H1 (cell line): ENCODE data around the gene SMIM32. TPM values are rescaled to one million over a fixed set of nuclear protein-coding genes. Genes with fewer than 3 reads are reported as not detected.

ENCODE experiments used
- CTCF ChIA-PET: fragments of 300-600 bp; sonication (Branson Sonifier 250); formaldehyde crosslinking; loops from one replicate; lab custom pipeline; 2021; ENCODE audit not compliant: partially characterized antibody; lab: Charles Lee
- POLR2A ChIA-PET: fragments of 300-600 bp; sonication (Branson Sonifier 250); formaldehyde crosslinking; loops from one replicate; lab custom pipeline; 2021; ENCODE audit warnings: inconsistent platforms; ENCODE audit not compliant: partially characterized antibody; lab: Charles Lee
- DNase-seq, 2 experiments: peaks; one replicate each; pipeline versions ENCODE4 v3.0.0 to v3.0.0-alpha.2; 2010 to 2022; ENCODE audit warnings: low spot score in 2 of 2, low read depth in 1 of 2, mixed read lengths in 1 of 2
- FAIRE-seq: peaks from 2 replicates; lab custom pipeline; 2011; peaks lifted over from hg19 to GRCh38; lab: Jason Lieb, UNC
- H2AFZ ChIP-seq: 2 replicates; pipeline ENCODE4 v1.8.1; 2012; ENCODE audit warnings: low read length, inconsistent platforms
- H2AK5ac ChIP-seq: 2 replicates; pipeline ENCODE4 v1.6.1; 2013; ENCODE audit warnings: low read depth, low read length
- H2BK120ac ChIP-seq: replicated peaks from 2 replicates; pipeline ENCODE3; 2013; ENCODE audit warnings: low read depth, low read length, inconsistent platforms
- H2BK12ac ChIP-seq: 2 replicates; pipeline ENCODE4 v1.6.1; 2013; ENCODE audit warnings: low read depth, low read length
- H2BK15ac ChIP-seq: 2 replicates; pipeline ENCODE4 v1.6.1; 2013; ENCODE audit warnings: low read length
- H2BK20ac ChIP-seq: 2 replicates; pipeline ENCODE4 v1.6.1; 2013; ENCODE audit warnings: low read length
- H2BK5ac ChIP-seq: 2 replicates; pipeline ENCODE4 v1.6.1; 2013; ENCODE audit warnings: low read depth, low read length
- H3K14ac ChIP-seq: 2 replicates; pipeline ENCODE4 v1.6.1; 2013; ENCODE audit warnings: inconsistent platforms; ENCODE audit not compliant: insufficient read length
- H3K18ac ChIP-seq: 2 replicates; pipeline ENCODE4 v1.6.1; 2013; ENCODE audit warnings: low read length; ENCODE audit errors: extremely low read depth
- H3K23ac ChIP-seq: 2 replicates; pipeline ENCODE4 v1.6.1; 2013; ENCODE audit warnings: inconsistent platforms; ENCODE audit not compliant: insufficient read length
- H3K23me2 ChIP-seq: 2 replicates; pipeline ENCODE4 v1.6.1; 2013; ENCODE audit warnings: low read depth, low read length
- H3K27ac ChIP-seq: 2 replicates; pipeline ENCODE4 v1.6.1; 2011; ENCODE audit warnings: low read depth, low read length, inconsistent platforms
- H3K27me3 ChIP-seq, 4 experiments: replicated peaks in 1 of 4; 1 replicate in 1 of 4; 2 replicates in 3 of 4; pipeline versions ENCODE4 v1.6.1 to v1.8.1; 2011 to 2013; ENCODE audit warnings: low read length in 3 of 4, mild to moderate bottlenecking in 3 of 4, inconsistent platforms in 2 of 4, mixed read lengths in 2 of 4, moderate library complexity in 1 of 4; ENCODE audit not compliant: control insufficient read depth in 3 of 4, insufficient read depth in 3 of 4; ENCODE audit errors: extremely low read depth in 1 of 4
- H3K36me3 ChIP-seq, 4 experiments: 2 replicates each; pipeline versions ENCODE4 v1.6.1 to v1.8.1; 2011 to 2013; ENCODE audit warnings: mild to moderate bottlenecking in 4 of 4, low read length in 3 of 4, moderate library complexity in 2 of 4, control low read depth in 1 of 4, inconsistent platforms in 1 of 4; ENCODE audit not compliant: insufficient read depth in 4 of 4, control insufficient read depth in 2 of 4
- H3K4ac ChIP-seq: replicated peaks from 2 replicates; pipeline ENCODE3; 2013; ENCODE audit warnings: low read length, low read depth, mixed read lengths, inconsistent platforms; ENCODE audit not compliant: insufficient read length
- H3K4me1 ChIP-seq, 4 experiments: replicated peaks in 1 of 4; 1 replicate in 1 of 4; 2 replicates in 3 of 4; pipeline versions ENCODE4 v1.6.1 to v1.8.1; 2011 to 2013; ENCODE audit warnings: low read length in 3 of 4, inconsistent platforms in 2 of 4, mixed read lengths in 1 of 4; ENCODE audit not compliant: insufficient read depth in 4 of 4, control insufficient read depth in 3 of 4
- H3K4me2 ChIP-seq, 2 experiments: 2 replicates each; pipeline versions ENCODE4 v1.6.1 to v1.8.1; 2011 to 2013; ENCODE audit warnings: low read depth in 2 of 2, low read length in 2 of 2, control low read depth in 1 of 2, inconsistent platforms in 1 of 2, mild to moderate bottlenecking in 1 of 2; ENCODE audit not compliant: insufficient read depth in 1 of 2
- H3K4me3 ChIP-seq, 4 experiments: fragments of 200-600, 300-600 bp in 1 of 4; sonication (generic), shearing (Covaris generic), sonication (Bioruptor Twin) in 1 of 4; 2 replicates each; pipeline versions ENCODE4 v1.5.1 to v1.8.1; 2011 to 2016; ENCODE audit warnings: low read length in 4 of 4, low read depth in 3 of 4, control low read depth in 2 of 4, inconsistent platforms in 2 of 4, mild to moderate bottlenecking in 2 of 4, mixed read lengths in 1 of 4, moderate library complexity in 1 of 4; ENCODE audit not compliant: insufficient read depth in 2 of 4; ENCODE audit errors: extremely low read depth in 1 of 4
- H3K56ac ChIP-seq: replicated peaks from 2 replicates; pipeline ENCODE3; 2013; ENCODE audit warnings: low read depth, mild to moderate bottlenecking, mixed read lengths, low read length, inconsistent platforms; ENCODE audit not compliant: insufficient read length
- H3K79me1 ChIP-seq: 2 replicates; pipeline ENCODE4 v1.6.1; 2013; ENCODE audit warnings: low read depth, low read length, control low read depth
- H3K79me2 ChIP-seq, 2 experiments: 2 replicates each; pipeline versions ENCODE4 v1.6.1 to v1.8.1; 2012 to 2013; ENCODE audit warnings: low read length in 2 of 2, mild to moderate bottlenecking in 2 of 2, inconsistent platforms in 1 of 2; ENCODE audit not compliant: insufficient read depth in 2 of 2, control insufficient read depth in 1 of 2
- H3K9ac ChIP-seq, 4 experiments: replicated peaks in 1 of 4; 1 replicate in 1 of 4; 2 replicates in 3 of 4; pipeline versions ENCODE4 v1.6.1 to v1.8.1; 2011 to 2013; ENCODE audit warnings: low read depth in 3 of 4, low read length in 3 of 4, control low read depth in 2 of 4, mild to moderate bottlenecking in 2 of 4, moderate library complexity in 2 of 4, inconsistent platforms in 1 of 4; ENCODE audit errors: extremely low read depth in 1 of 4
- H3K9me3 ChIP-seq, 2 experiments: 2 replicates each; pipeline versions ENCODE4 v1.6.1 to v1.8.1; 2012 to 2013; ENCODE audit warnings: mild to moderate bottlenecking in 2 of 2, moderate library complexity in 2 of 2, control low read depth in 1 of 2, inconsistent platforms in 1 of 2, low read depth in 1 of 2, low read length in 1 of 2, mixed read lengths in 1 of 2; ENCODE audit not compliant: insufficient read depth in 2 of 2
- H4K20me1 ChIP-seq, 2 experiments: replicated peaks in 1 of 2; 2 replicates each; pipeline versions ENCODE3 to v1.8.1; 2011 to 2013; ENCODE audit warnings: inconsistent platforms in 2 of 2, low read length in 2 of 2, mild to moderate bottlenecking in 1 of 2; ENCODE audit not compliant: insufficient read depth in 2 of 2, control insufficient read depth in 1 of 2
- H4K5ac ChIP-seq: 2 replicates; pipeline ENCODE4 v1.6.1; 2013; ENCODE audit warnings: low read length, low read depth, mixed read lengths, inconsistent platforms; ENCODE audit not compliant: insufficient read length
- H4K8ac ChIP-seq: 2 replicates; pipeline ENCODE4 v1.8.0; 2013; ENCODE audit warnings: mild to moderate bottlenecking, moderate library complexity, low read length, inconsistent platforms; ENCODE audit not compliant: insufficient read depth; ENCODE audit errors: extremely low read depth
- H4K91ac ChIP-seq: replicated peaks from 2 replicates; pipeline ENCODE3; 2013; ENCODE audit warnings: low read length, mixed read lengths, inconsistent platforms; ENCODE audit not compliant: insufficient read length
- SIRT6 ChIP-seq: IDR thresholded peaks from one replicate; pipeline ENCODE4 v1.7.1; 2012; ENCODE audit warnings: low read length, inconsistent platforms
- ZNF274 ChIP-seq: IDR thresholded peaks from 2 replicates; pipeline ENCODE4 v1.7.0; 2012; ENCODE audit warnings: low read length, borderline replicate concordance; ENCODE audit errors: extremely low read depth
- WGBS, 2 experiments: shearing (Covaris generic) in 1 of 2; methylation state at CpG; one replicate each; pipeline versions ENCODE4 v1.1.6 to v1.1.7; 2013 to 2015; ENCODE audit warnings: low lambda C conversion rate in 2 of 2, mixed read lengths in 2 of 2, inconsistent platforms in 1 of 2, low coverage in 1 of 2, missing lambda C conversion rate in 1 of 2; ENCODE audit not compliant: insufficient replicate concordance in 2 of 2, insufficient coverage in 1 of 2, insufficient read length in 1 of 2; ENCODE audit errors: extremely low coverage in 1 of 2, missing lambda C conversion rate in 1 of 2; 5-methylcytosine and 5-hydroxymethylcytosine counted together
- polyA plus RNA-seq, 7 experiments: library from polyadenylated mRNA; depleted of rRNA in 3 of 7; stranded (reverse) in 5 of 7; unstranded in 2 of 7; fragments of >200 nt in 5 of 7; fragments of 200-250 nt in 2 of 7; gene quantifications; 1 replicate in 5 of 7; 2 replicates in 1 of 7; 4 replicates in 1 of 7; pipeline versions ENCODE4 v1.2.1 to v1.2.3, GENCODE V29; 2011 to 2013; ENCODE audit warnings: missing spikeins in 2 of 7, mixed read lengths in 2 of 7
- total RNA-seq: library from RNA; stranded (reverse); fragmentation: NEBNext Ultra II Directional; extraction: Animal tissue kit (Norgen Biotek cat#: 25700); gene quantifications from 2 replicates; pipeline ENCODE4 v1.2.1, GENCODE V29; 2021

The SMIM32 gene
- total and polyA plus RNA-seq, 2 of the 8 experiments (the other 6 are each of a cell fraction or from before 2014, with no cell fraction given), result 0.09 to 0.22 TPM

- H3K4ac ChIP-seq, result no peak overlapping the region
- no peaks in the 10 kb centered on the region for H3K23me2 ChIP-seq
- H3K79me1 ChIP-seq, result no peaks in the 10 kb centered on the region
- H2BK15ac ChIP-seq, result no peak overlapping the region
- H3K36me3 ChIP-seq, result no peaks in the 10 kb centered on the region
- no peak overlapping the region for H3K14ac ChIP-seq
- peaks cover 0 to 5% of the 10 kb centered on the region in 2 experiments; a peak in 2 of 4 replicates for H3K9me3 ChIP-seq
- WGBS, 2 experiments, result 94% methylated on average over 4 of the region's 4 CpGs; no CpG with 5 or more reads in 1 of the 2 experiments
- no peak overlapping the region for H2BK5ac ChIP-seq
- H3K79me2 ChIP-seq, result no peaks in the 10 kb centered on the region
- no peak overlapping the region for H2AFZ ChIP-seq
- FAIRE-seq (no peak), DNase-seq (no peak)
- no peak overlapping the region for H3K23ac ChIP-seq
- H3K18ac ChIP-seq, result no peak overlapping the region
- H4K8ac ChIP-seq, result no peak overlapping the region
- no peak overlapping the region for H3K4me2 ChIP-seq
- H4K91ac ChIP-seq, result no peak overlapping the region
- peaks cover 28 to 65% (median 62%) of the 10 kb centered on the region in 4 experiments for H3K27me3 ChIP-seq
- H3K4me3 ChIP-seq, result no peak overlapping the region
- no peak overlapping the region for H2BK20ac ChIP-seq
- TF ChIP-seq SIRT6, result no peak
- no peak for TF ChIP-seq ZNF274
- H2BK120ac ChIP-seq, result no peak overlapping the region
- no peak overlapping the region for H2BK12ac ChIP-seq
- peaks cover 6 to 7% of the 10 kb centered on the region in 2 experiments for H4K20me1 ChIP-seq
- ChIA-PET POLR2A (no interaction called here), CTCF (interaction anchor here (1.1 to 1.8 kb wide), 2 partner anchors 10 to 14 kb away, joined by 3 to 6 read pairs; no protein-coding TSS in a partner anchor)
- H3K56ac ChIP-seq, result no peak overlapping the region
- no peak overlapping the region for H4K5ac ChIP-seq
- H3K4me1 ChIP-seq, result peaks cover 0 to 16% (median 7%) of the 10 kb centered on the region in 4 experiments; a peak in 6 of 7 replicates
- H3K27ac ChIP-seq, result no peak overlapping the region
- no peak overlapping the region for H3K9ac ChIP-seq
- no peak overlapping the region for H2AK5ac ChIP-seq
Observed at GRCh38 chr5:136205941-136206340, 13.0 kb upstream of the SMIM32 start.
